HG03039 (cell line): ENCODE data around the gene HEPACAM.

ENCODE experiments used
- ATAC-seq: cut with Tn5 transposase; IDR thresholded peaks from one replicate; pipeline ENCODE4 v1.9.1; 2021; ENCODE audit warnings: mild to moderate bottlenecking, moderate library complexity; ENCODE audit not compliant: unreplicated experiment

The HEPACAM gene

GRCh38 chr11:124870430-124870829 lies 65.4 kb downstream of the HEPACAM start:
- ATAC-seq = no peak

GRCh38 chr11:124869856-124870387 lies 65.9 kb downstream of the HEPACAM start:
- no peak for ATAC-seq

DNA sequence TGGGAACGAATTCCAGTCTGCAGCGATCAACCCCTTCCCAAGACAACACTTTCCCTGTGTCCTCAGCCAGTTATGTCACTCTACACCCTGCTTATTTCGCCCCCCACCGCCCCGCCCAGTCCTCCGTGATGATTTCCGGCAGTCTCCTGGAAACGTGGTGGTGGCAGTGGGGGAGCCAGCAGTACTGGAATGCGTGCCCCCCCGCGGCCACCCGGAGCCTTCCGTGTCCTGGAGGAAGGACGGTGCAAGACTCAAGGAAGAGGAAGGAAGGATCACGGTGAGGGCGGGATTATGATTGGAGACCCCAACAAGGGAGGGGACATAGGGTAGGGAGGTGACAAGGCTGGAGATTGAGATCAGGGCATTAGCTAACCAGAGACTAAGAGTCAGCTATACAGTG lies 66.5 kb downstream of the HEPACAM start:
- ATAC-seq = no peak
